Suprapubic skin (tissue), 4 donors: ENCODE results near the gene BPI. TPM values are rescaled to one million over a fixed set of nuclear protein-coding genes. Genes with fewer than 3 reads are reported as not detected.
"Not testable (repeated sequence)": the region's sequence is repeated elsewhere in the genome, so short reads cannot be mapped to it uniquely, and the experiment has no call there.

Source experiments
- DNase-seq, 2 donors: peaks; one replicate each; pipeline ENCODE4 v3.0.0-alpha.2; 2019; ENCODE audit warnings: low spot score in 2 of 2
- H3K27ac ChIP-seq: fragments of 200-600 bp; sonication (generic); one replicate; pipeline ENCODE4 v1.5.1; 2019
- H3K27me3 ChIP-seq: fragments of 200-600 bp; sonication (generic); one replicate; pipeline ENCODE4 v1.5.1; 2019
- H3K36me3 ChIP-seq: fragments of 200-600 bp; sonication (generic); one replicate; pipeline ENCODE4 v1.5.1; 2019
- H3K4me1 ChIP-seq: fragments of 200-600 bp; sonication (generic); one replicate; pipeline ENCODE4 v1.5.1; 2019
- H3K4me3 ChIP-seq: fragments of 200-600 bp; sonication (generic); one replicate; pipeline ENCODE4 v1.5.1; 2019; ENCODE audit warnings: mild to moderate bottlenecking
- H3K9me3 ChIP-seq: fragments of 200-600 bp; sonication (generic); one replicate; pipeline ENCODE4 v1.5.1; 2019
- EP300 ChIP-seq: sonication (generic); formaldehyde crosslinking; IDR thresholded peaks from one replicate; pipeline ENCODE4 v1.6.1; 2017; ENCODE audit warnings: antibody characterized with exemption
- POLR2A ChIP-seq, 2 donors: fragments of 450-650 bp; IDR thresholded peaks; one replicate each; pipeline ENCODE4 v1.6.1; 2017; ENCODE audit warnings: antibody characterized with exemption in 2 of 2, mild to moderate bottlenecking in 2 of 2, moderate library complexity in 2 of 2
- POLR2AphosphoS5 ChIP-seq, 3 donors: sonication (generic); formaldehyde crosslinking; IDR thresholded peaks; one replicate each; pipeline ENCODE4 v1.6.1; 2017; ENCODE audit warnings: antibody characterized with exemption in 3 of 3
- whole genome bisulfite sequencing: methylation state at CpG from one replicate; pipeline ENCODE4 v1.1.5; 2018; 5-methylcytosine and 5-hydroxymethylcytosine counted together
- total RNA-seq, 4 donors: library from RNA; depleted of rRNA; stranded (reverse); fragments of >200 nt; gene quantifications; one replicate each; pipeline ENCODE4 v1.1.0, GENCODE V29; 2016
- TF ChIP-seq, protein P1 (sequence below), 2 donors: fragments of 200-600 bp in 1 of 2; fragments of 450-650 bp in 1 of 2; sonication (generic) in 1 of 2; IDR thresholded peaks; one replicate each; pipeline ENCODE4 v1.5.1; 2016 to 2019; ENCODE audit warnings: antibody characterized with exemption in 2 of 2, mild to moderate bottlenecking in 1 of 2, moderate library complexity in 1 of 2

The BPI gene
- total RNA-seq, 4 donors from 2014 or later = not detected

DNA sequence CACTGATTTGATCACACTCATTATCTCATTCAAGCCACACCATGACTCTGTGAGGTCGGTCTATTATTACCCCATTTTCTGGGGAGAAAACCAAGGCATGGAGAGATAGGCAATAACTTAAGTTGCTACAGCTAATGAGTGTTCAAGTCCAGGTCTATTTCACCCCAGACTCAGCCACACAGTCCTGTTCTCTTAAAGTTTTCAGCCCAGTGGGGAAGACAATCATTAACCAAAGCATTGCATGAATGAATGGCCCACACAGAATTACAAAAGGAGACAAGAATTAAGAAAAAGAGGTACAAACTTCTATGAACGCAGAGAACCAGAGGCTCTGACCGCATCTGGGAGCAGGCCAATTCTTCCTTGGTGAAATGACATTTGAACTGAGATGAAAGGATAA is 7.1 kb downstream of the BPI start:
- Histone ChIP-seq H3K27ac (no peak overlapping the region), H3K4me3 (no peak overlapping the region), H3K27me3 (peaks cover 11% of the 10 kb centered on the region), H3K9me3 (no peaks in the 10 kb centered on the region), H3K4me1 (no peaks in the 10 kb centered on the region), H3K36me3 (no peaks in the 10 kb centered on the region)
- 82% methylated on average over 3 of the region's 3 CpGs for WGBS
- DNase-seq = no peak
- TF ChIP-seq POLR2AphosphoS5 (IDR thresholded peaks at IDR 0.05) = no peak
- TF ChIP-seq, protein P1, sequence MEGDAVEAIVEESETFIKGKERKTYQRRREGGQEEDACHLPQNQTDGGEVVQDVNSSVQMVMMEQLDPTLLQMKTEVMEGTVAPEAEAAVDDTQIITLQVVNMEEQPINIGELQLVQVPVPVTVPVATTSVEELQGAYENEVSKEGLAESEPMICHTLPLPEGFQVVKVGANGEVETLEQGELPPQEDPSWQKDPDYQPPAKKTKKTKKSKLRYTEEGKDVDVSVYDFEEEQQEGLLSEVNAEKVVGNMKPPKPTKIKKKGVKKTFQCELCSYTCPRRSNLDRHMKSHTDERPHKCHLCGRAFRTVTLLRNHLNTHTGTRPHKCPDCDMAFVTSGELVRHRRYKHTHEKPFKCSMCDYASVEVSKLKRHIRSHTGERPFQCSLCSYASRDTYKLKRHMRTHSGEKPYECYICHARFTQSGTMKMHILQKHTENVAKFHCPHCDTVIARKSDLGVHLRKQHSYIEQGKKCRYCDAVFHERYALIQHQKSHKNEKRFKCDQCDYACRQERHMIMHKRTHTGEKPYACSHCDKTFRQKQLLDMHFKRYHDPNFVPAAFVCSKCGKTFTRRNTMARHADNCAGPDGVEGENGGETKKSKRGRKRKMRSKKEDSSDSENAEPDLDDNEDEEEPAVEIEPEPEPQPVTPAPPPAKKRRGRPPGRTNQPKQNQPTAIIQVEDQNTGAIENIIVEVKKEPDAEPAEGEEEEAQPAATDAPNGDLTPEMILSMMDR (IDR thresholded peaks at IDR 0.05) = no peak
- TF ChIP-seq POLR2A (IDR thresholded peaks at IDR 0.05) = no peak
- no peak for TF ChIP-seq EP300

DNA sequence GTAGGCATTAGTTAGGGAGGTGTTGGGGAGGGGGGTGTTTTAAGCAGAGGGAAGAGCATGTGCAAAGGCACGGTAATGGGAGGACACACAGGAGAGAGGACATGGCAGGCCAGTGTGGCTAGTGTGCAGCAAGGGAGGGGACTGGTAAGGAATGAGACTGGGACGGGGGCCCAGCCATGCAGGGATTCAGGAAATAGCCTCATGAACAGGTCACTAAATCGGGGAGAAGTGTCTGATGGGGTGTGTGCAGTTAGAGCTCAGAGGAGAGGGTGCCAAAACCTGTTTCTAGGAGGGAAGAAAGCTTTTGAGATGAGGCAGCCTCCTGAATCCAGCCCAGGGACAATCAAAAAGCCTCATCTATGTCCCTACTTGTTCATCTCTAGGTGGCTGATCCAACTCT is 7.5 kb downstream of the BPI start:
- Histone ChIP-seq H3K9me3 (no peaks in the 10 kb centered on the region), H3K4me1 (no peaks in the 10 kb centered on the region), H3K27me3 (peaks cover 7% of the 10 kb centered on the region), H3K4me3 (no peak overlapping the region), H3K27ac (no peak overlapping the region), H3K36me3 (no peaks in the 10 kb centered on the region)
- WGBS = 50% methylated on average over 3 of the region's 3 CpGs
- no peak for DNase-seq
- TF ChIP-seq, protein P1 (IDR thresholded peaks at IDR 0.05) = no peak
- no peak for TF ChIP-seq POLR2A (IDR thresholded peaks at IDR 0.05)
- TF ChIP-seq POLR2AphosphoS5 (IDR thresholded peaks at IDR 0.05) = no peak
- TF ChIP-seq EP300 = no peak

DNA sequence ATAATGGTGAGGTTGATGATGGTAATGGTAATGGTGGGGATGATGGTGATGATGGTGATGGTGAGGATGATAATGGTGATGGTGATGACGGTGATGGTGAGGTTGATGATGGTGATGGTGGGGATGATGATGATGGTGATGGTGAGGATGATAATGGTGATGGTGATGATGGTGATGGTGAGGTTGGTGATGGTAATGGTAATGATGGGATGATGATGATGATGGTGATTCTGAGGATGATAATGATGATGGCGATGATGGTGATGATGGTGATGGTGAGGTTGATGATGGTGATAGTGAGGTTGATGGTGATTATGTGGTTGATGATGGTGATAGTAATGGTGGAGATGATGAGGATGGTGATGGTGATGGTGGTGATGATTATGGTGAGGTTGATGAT is 9.7 kb downstream of the BPI start:
- 97% methylated on average over 2 of the region's 2 CpGs for WGBS
- TF ChIP-seq EP300 (no peak), POLR2A (IDR thresholded peaks at IDR 0.05) (no peak), POLR2AphosphoS5 (IDR thresholded peaks at IDR 0.05) (no peak)
- TF ChIP-seq, protein P1 (IDR thresholded peaks at IDR 0.05) = no peak

DNA sequence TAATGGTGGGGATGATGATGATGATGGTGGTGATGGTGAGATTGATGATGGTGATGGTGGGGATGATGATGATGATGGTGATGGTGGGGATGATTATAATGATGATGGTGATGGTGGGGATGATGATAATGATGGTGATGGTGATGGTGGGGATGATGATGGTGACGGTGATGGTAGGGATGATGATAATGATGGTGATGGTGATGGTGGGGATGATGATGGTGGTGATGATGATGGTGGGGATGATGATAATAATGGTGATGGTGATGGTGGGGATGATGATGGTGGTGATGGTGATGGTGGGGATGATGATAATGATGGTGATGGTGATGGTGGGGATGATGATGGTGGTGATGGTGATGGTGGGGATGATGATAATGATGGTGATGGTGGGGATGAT is 10.4 kb downstream of the BPI start:
- H3K27me3 ChIP-seq, H3K4me3 ChIP-seq, H3K36me3 ChIP-seq, H3K9me3 ChIP-seq, H3K27ac ChIP-seq, DNase-seq, H3K4me1 ChIP-seq: not testable (repeated sequence)
- WGBS = 93% methylated on average over 1 of the region's 1 CpG

More for the DNA sequence above, 9.7 kb downstream of the BPI start:
- H3K9me3 ChIP-seq = no peaks in the 10 kb centered on the region
- peaks cover 5% of the 10 kb centered on the region for H3K27me3 ChIP-seq
- no peaks in the 10 kb centered on the region for H3K36me3 ChIP-seq
- H3K4me3 ChIP-seq = no peak overlapping the region
- H3K27ac ChIP-seq = no peak overlapping the region
- no peak for DNase-seq
- no peaks in the 10 kb centered on the region for H3K4me1 ChIP-seq

DNA sequence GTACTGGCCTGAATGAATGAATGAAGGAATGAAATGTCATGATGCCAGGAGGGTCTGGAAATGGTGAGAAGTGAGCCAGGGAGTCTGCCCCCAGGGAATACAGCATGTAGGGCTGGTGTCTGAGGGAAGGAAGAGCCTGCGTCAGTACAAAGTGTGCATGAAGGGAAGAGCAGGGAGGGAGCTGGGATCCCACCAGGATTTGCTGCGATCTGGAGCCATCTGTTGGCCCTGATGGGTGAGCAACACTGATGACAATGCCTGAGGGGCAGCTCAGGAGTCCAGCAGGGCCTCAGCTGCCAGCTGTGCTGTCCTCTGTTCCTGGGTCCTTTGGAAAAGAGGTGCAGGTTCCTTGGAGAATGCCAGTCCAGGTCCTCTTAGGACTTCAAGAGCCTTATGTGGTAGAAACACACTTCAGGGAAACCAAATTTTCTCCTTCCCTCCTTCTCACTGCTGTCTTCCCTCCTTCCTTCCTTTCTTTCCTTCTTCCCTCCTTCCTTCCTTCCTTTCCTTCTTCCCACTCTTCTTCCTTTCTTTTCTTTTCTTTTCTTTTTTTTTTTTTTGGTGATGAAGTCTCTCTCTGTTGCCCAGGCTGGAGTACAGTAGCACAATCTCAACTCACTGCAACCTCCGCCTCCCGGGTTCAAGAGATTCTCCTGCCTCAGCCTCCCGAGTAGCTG is 11.5 kb downstream of the BPI start:
- no peaks in the 10 kb centered on the region for H3K9me3 ChIP-seq
- no peaks in the 10 kb centered on the region for H3K36me3 ChIP-seq
- no peaks in the 10 kb centered on the region for H3K4me1 ChIP-seq
- no peak for DNase-seq
- no peak for TF ChIP-seq POLR2AphosphoS5 (IDR thresholded peaks at IDR 0.05)
- no peak for TF ChIP-seq POLR2A (IDR thresholded peaks at IDR 0.05)
- TF ChIP-seq, protein P1 (IDR thresholded peaks at IDR 0.05) = no peak
- no peak for TF ChIP-seq EP300
- WGBS = 81% methylated on average over 5 of the region's 5 CpGs
- H3K27ac ChIP-seq = no peak overlapping the region
- H3K4me3 ChIP-seq = no peak overlapping the region
- peaks cover 7% of the 10 kb centered on the region for H3K27me3 ChIP-seq

DNA sequence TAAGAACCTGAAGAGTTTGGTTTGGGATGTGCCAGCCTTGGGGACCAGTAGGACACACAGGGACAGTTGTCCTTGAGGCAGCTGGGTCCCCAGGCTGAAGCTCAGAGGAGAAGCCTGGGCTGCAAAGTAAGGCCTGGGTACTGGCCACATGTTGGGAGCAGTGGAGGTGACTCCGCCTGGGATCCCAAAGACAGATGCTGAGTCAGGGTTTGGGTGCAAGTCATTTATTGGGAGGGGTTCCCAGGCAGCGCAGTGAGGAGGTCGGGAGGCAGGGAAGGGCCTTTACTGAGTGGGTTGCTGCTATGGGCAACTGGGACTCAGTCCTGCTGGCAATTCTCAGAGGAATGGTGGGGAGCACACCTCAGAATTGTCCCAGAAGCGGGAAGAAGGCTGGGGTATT is 12.4 kb downstream of the BPI start:
- no peaks in the 10 kb centered on the region for H3K36me3 ChIP-seq
- H3K27ac ChIP-seq = no peak overlapping the region
- no peak overlapping the region for H3K4me3 ChIP-seq
- H3K4me1 ChIP-seq = no peaks in the 10 kb centered on the region
- no peak for TF ChIP-seq EP300
- TF ChIP-seq POLR2AphosphoS5 (IDR thresholded peaks at IDR 0.05) = no peak
- TF ChIP-seq, protein P1 (IDR thresholded peaks at IDR 0.05) = no peak
- no peak for TF ChIP-seq POLR2A (IDR thresholded peaks at IDR 0.05)
- DNase-seq = no peak
- H3K27me3 ChIP-seq = peaks cover 9% of the 10 kb centered on the region
- WGBS = 80% methylated on average over 4 of the region's 4 CpGs
- no peaks in the 10 kb centered on the region for H3K9me3 ChIP-seq
